GM10248 (cell line): ENCODE results near the gene PIK3CG.
"Not testable (repeated sequence)": the region's sequence is repeated elsewhere in the genome, so short reads cannot be mapped to it uniquely, and the experiment has no call there.

Experiments
- CTCF ChIA-PET: fragments of 300-600 bp; sonication (Branson Sonifier 250); formaldehyde crosslinking; extraction: SDS; loops from one replicate; lab custom pipeline; 2021; ENCODE audit warnings: antibody characterized with exemption; lab: Yijun Ruan, JAX
- POLR2A ChIA-PET: fragments of 350-650 bp; sonication (Branson Sonifier 250); formaldehyde crosslinking; extraction: SDS; loops from one replicate; lab custom pipeline; 2020; ENCODE audit warnings: antibody characterized with exemption; lab: Yijun Ruan, JAX
- DNase-seq: peaks from one replicate; pipeline ENCODE4 v3.0.0; 2012; ENCODE audit errors: extremely low spot score
- TF ChIP-seq, protein P1 (sequence below): IDR thresholded peaks from 2 replicates; pipeline ENCODE4 v1.5.1; 2012; ENCODE audit warnings: mild to moderate bottlenecking, low read depth; ENCODE audit errors: extremely low read depth, missing control alignments, control extremely low read depth

Gene PIK3CG

DNA sequence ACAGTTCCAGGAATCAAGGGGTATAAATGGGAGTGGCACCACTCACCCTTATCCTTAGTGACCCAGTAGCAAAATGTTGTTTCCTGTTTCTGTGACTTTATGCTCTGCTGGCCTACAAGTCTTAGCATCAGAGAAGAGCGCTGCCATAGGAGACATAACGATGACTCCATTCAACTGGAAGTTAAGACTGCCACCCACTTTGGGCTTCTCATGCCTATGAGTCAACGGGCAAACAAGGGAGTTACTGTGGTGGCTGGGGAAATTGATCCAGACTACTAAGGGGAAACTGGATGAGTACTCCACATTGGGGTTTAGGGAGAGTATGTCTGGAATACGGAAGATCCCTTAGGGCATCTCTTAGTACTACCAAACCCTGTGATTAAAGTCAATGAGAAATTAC, 40.6 kb upstream of the PIK3CG start:
- ChIA-PET CTCF (no interaction called here), POLR2A (no interaction called here)
- TF ChIP-seq, protein P1, sequence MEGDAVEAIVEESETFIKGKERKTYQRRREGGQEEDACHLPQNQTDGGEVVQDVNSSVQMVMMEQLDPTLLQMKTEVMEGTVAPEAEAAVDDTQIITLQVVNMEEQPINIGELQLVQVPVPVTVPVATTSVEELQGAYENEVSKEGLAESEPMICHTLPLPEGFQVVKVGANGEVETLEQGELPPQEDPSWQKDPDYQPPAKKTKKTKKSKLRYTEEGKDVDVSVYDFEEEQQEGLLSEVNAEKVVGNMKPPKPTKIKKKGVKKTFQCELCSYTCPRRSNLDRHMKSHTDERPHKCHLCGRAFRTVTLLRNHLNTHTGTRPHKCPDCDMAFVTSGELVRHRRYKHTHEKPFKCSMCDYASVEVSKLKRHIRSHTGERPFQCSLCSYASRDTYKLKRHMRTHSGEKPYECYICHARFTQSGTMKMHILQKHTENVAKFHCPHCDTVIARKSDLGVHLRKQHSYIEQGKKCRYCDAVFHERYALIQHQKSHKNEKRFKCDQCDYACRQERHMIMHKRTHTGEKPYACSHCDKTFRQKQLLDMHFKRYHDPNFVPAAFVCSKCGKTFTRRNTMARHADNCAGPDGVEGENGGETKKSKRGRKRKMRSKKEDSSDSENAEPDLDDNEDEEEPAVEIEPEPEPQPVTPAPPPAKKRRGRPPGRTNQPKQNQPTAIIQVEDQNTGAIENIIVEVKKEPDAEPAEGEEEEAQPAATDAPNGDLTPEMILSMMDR, result no peak
- no peak for DNase-seq

DNA sequence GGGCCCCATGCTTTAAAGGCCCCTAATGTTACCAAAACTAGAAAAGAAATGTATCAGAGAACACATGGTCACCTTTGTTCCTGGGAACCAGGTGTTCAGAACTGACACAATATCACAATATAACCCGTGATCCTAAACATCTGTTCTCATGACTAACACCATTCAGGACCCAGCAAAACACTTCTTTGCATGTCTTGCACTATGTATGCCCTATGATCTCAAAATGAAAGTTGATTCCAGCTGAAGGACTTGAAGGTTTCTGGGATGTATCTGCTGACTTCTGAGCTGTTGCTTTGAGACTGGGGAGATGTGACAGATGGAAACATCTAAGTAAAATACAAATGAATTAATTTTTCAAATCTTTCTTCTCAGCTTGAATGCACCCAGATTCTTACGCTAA, 37.5 kb upstream of the PIK3CG start:
- ChIA-PET POLR2A (no interaction called here), CTCF (interaction anchor here (1.0 to 1.3 kb wide), 2 partner anchors 9 to 18 kb away, joined by 4 read pairs; no protein-coding TSS in a partner anchor)
- DNase-seq, result no peak
- TF ChIP-seq, protein P1, result no peak

DNA sequence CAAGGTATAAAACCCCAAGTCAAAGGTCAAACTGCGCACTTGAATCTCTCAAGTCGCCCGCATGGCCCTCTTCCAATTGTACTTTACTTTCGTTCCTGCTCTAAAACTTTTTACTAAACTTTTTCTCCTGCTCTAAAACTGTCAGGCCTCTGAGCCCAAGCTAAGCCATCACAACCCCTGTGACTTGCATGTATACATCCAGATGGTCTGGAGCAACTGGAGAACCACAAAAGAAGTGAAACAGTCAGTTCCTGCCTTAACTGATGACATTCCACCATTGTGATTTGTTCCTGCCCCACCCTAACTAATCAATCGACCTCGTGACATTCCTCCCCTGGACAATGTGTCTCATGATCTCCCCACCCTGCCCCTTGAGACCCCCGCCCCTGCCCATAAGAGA, 35.6 kb upstream of the PIK3CG start:
- TF ChIP-seq, protein P1, result no peak
- POLR2A ChIA-PET, result no interaction called here
- CTCF ChIA-PET, result no interaction called here
- DNase-seq, result no peak

- POLR2A ChIA-PET, result interaction anchor here (1.1 kb wide), 1 partner anchor 912 kb away, joined by 3 read pairs; no protein-coding TSS in a partner anchor
- DNase-seq, result not testable (repeated sequence)
- CTCF ChIA-PET, result interaction anchor here (1.4 kb wide), 1 partner anchor 41 kb away, joined by 3 read pairs; no protein-coding TSS in a partner anchor
Measured at GRCh38 chr7:106830896-106831295, 34.2 kb upstream of the PIK3CG start.

DNA sequence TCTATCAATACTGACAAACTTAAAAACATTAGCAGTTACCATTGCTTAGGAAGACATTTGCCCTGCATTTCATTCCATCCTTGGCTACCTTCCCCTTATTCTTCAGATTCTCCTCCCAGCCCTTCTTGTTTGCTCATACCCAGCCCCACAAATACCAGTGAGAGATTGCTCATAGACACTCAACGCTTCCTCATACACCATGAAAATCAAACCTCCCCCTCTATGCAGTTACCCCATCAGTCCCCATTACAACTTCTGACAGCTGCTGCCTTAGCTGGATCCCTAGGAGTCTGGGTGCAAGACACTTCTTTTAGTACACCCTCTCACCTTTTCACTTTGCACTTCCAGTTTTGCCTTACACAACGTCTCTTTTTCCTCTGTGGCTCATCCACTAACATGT, 28.3 kb upstream of the PIK3CG start:
- POLR2A ChIA-PET, result no interaction called here
- CTCF ChIA-PET, result no interaction called here
- DNase-seq, result no peak
- TF ChIP-seq, protein P1, result no peak

DNA sequence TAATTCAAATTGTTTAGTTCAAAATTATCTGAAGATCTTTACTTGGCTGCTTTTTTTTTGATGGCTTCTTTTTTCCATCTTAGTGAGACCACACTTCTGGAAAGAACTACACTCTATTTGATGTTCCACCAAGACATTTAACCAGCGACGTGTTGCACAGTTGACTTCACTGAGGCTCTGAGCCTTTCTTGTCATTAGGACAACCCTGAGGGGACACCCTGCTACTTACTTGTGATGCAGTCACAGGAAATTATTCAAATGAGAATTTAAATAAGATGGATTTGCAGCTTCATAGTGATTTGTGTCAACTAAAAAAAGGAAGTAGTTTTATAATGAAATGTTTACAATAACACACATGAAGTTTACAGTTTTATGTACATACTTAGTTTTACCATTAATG, 25.6 kb upstream of the PIK3CG start:
- ChIA-PET CTCF (no interaction called here), POLR2A (no interaction called here)
- TF ChIP-seq, protein P1, result no peak
- DNase-seq, result no peak

GRCh38 chr7:106840342-106840741, 24.7 kb upstream of the PIK3CG start:
- POLR2A ChIA-PET, result no interaction called here
- DNase-seq, result no peak
- TF ChIP-seq, protein P1, result no peak

More at GRCh38 chr7:106840342-106840741, 24.7 kb upstream of the PIK3CG start:
- CTCF ChIA-PET, result no interaction called here
